NCI-H1930 (cell line): Measurements from ENCODE around the gene SPSB2.
A peak's percentile ranks its signal among the peaks of the same experiment; 100 is the strongest.
"Not testable (repeated sequence)": the region's sequence is repeated elsewhere in the genome, so short reads cannot be mapped to it uniquely, and the experiment has no call there.

ENCODE experiments used
- DNase-seq, 2 experiments: peaks; one replicate each; lab custom pipeline; 2025; lab: John Stamatoyannopoulos, UW

SPSB2 gene

DNA sequence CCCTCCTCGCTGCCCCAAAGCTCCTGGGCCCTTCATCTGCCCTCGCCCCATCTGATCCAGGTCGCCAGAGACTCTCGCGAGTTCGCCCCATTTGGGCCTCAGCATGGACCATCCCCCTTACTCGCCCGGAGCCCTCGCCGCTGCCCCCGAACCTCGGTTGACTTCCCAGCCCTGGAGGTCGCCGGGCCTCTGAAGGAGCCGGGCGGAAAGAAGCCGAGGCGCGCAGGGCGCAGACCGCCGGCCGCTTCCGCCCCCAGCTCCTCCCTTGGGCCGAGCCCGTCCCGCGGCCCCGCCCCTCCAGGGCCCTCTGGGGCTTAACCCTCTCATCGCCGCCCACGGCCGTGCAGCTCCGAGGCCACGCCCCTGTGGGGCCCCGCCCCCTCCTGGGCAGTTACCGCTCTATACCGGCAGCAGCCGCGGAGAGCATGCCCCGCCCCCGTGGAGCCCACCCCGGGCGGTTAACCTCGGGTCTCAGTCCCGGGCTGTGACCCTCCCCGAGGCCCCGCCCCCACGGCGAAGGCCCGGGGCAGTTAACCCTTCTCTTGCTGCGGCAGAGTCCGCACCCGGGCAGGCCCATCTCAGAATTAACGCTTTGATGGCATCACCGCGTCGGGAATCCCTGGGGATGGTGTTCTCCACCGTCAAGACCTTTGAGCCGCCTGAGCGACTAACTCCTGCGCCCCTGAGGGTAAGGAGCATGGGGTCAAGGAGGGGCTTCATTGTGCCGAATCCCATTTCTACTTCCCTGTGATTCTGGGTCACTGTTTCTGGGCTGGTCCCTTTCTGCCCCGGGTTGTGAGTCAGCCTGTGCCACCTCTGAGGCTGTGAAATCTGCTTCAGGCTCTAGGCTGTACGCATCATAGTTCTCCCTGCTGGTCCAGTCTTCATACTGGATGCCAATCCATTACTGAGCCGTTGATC is at the start of gene SPSB2:
Gene SPSB2, minus strand, starts transcription at position 210 of the 921 bp plus-strand sequence. CDS start 402 bp downstream, outside the sequence.
- DNase-seq, result peak; percentile 96 to 98

DNA sequence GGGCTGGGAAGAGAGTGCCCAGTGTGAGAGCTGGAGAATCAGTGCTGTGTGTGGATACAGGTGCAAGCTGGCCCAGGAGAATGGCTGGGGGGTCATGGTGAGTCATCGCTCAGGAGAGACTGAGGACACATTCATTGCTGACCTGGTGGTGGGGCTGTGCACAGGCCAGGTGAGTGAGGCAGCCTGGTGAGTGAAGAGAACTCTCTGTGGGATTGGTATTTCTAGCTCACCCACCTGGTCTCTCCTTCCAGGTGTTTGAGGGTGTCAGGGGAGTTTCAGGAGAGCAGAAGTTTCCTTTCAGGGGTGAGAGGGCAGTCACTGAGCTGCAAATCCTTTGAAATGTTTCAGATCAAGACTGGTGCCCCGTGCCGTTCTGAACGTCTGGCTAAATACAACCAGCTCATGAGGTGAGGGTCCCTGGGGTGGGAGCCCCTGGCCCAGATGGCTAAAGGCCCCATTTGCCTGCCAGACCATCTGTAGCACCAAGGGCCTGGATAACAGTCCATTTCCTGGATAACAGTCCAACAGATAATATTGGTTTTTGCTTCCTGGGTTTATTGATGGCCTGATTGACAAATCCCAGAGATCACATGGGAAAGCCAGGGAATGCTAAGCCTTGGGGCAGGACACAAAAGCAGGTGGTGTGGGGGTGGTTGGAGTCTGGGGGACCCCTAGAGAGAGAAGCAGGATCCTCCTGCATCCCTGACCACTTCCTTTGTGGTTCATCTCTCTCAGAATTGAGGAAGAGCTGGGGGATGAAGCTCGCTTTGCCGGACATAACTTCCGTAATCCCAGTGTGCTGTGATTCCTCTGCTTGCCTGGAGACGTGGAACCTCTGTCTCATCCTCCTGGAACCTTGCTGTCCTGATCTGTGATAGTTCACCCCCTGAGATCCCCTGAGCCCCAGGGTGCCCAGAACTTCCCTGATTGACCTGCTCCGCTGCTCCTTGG is 49.2 kb upstream of the SPSB2 start:
- DNase-seq, result no peak

- no peak for DNase-seq
Measured at GRCh38 chr12:6921539-6921938, 48.4 kb upstream of the SPSB2 start.

- DNase-seq, result no peak
Measured at GRCh38 chr12:6919588-6919987, 46.5 kb upstream of the SPSB2 start.

- no peak for DNase-seq
Measured at GRCh38 chr12:6917491-6918231, 44.6 kb upstream of the SPSB2 start.

DNA sequence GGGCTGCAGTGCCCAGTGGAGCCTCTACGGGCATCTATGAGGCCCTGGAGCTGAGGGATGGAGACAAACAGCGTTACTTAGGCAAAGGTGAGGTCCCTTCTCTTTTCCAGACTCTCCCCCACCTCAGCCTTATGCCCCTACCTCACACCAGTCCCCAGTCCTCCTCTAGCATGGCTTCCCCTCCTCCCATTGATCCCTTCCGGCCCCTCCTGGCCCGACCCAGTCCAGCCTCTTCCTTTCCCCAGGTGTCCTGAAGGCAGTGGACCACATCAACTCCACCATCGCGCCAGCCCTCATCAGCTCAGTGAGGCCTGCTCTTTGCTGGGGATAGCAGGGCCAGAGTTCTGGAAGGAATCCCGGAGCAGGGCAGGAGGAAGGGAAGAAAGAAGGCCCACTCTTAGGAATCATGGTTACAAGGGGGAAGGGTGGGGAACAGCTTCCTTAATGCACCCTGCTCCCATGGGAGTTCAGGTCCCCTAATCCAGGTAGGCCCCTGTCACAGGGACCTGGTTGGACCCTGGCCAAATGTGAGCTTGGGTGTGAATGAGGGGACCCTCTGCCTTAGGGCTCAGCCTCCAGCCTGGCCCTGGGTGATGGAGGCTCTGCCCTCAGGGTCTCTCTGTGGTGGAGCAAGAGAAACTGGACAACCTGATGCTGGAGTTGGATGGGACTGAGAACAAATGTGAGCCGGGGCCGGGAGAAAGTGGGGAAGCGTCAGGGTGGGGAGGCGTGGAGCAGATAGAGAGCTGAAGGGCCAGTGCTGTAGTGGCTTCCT is 43.5 kb upstream of the SPSB2 start:
- no peak for DNase-seq

GRCh38 chr12:6915789-6916285 is 42.7 kb upstream of the SPSB2 start:
- DNase-seq, result no peak

- DNase-seq, result no peak
Measured at GRCh38 chr12:6914947-6915788, 42.1 kb upstream of the SPSB2 start.

DNA sequence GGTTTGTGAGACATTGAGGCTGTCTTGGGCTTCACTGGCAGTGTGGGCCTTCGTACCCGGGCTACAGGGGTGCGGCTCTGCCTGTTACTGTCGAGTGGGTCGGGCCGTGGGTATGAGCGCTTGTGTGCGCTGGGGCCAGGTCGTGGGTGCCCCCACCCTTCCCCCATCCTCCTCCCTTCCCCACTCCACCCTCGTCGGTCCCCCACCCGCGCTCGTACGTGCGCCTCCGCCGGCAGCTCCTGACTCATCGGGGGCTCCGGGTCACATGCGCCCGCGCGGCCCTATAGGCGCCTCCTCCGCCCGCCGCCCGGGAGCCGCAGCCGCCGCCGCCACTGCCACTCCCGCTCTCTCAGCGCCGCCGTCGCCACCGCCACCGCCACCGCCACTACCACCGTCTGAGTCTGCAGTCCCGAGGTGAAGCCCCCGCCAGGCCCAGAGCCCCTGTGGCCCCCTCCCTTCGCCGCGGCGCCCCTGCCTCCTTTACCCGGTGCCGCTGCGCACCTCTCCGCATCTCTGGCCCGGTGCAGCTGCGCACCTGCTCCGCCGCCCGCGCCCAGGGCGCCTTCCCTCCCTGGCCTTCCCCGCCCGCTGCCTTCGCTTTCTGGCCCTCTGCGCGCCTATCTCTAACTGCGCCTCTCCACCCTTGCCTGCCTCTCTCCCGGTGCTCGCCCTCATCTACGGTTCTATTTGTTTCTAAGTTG is 41.3 kb upstream of the SPSB2 start, which contains the start of gene ENO2:
Gene ENO2, plus strand, starts transcription at position 335 of the 701 bp plus-strand sequence. CDS start 1,253 bp downstream, outside the sequence.
- peak; percentile 49 to 69 for DNase-seq

GRCh38 chr12:6912164-6912935 is 39.2 kb upstream of the SPSB2 start:
- DNase-seq, result no peak

- no peak for DNase-seq
Measured at GRCh38 chr12:6909421-6910145, 36.5 kb upstream of the SPSB2 start.

DNA sequence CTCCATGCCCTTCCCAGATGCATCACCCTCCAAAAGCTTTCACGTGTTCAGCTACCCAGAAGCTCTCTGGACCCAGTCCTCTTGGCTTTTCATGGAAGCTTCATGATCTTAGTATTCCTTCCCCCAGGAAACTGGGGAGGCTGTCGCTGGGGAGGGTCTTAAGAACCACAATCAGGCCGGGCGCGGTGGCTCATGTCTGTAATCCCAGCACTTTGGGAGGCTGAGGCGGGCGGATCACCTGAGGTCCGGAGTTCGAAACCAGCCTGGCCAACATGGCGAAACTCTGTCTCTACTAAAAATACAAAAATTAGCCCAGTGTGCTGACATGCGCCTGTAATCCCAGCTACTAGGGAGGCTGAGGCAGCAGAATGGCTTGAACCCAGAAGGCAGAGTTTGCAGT is 35.0 kb upstream of the SPSB2 start:
- DNase-seq, result not testable (repeated sequence)

DNA sequence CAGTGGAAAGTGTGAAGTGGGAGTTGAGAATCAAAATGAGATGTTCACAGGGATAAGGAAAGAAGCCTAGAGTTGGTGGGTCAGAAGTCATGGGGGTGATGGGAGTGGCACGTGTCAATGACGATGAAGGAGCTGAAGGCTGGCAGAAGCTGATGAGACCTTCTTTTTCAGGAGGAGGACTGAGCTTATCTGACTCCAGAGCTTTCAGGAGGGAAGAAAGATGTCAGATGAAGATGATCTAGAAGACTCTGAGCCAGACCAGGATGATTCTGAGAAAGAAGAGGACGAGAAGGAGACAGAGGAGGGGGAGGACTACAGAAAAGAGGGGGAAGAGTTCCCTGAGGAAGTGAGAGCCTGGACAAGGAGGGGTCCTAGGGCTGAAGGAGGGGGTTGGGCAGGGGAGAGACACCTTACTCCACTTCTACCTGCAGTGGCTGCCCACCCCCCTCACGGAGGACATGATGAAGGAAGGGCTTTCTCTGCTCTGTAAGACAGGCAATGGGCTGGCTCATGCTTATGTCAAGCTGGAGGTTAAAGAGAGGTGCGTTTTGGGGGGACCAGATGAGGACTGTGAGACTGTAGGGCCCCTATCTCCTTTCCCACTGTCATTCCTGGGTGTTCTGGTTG is 32.4 kb upstream of the SPSB2 start:
- DNase-seq, result no peak

GRCh38 chr12:6904280-6905276 is 31.5 kb upstream of the SPSB2 start, which contains the start of gene LRRC23:
Gene LRRC23 (plus strand): TSS chr12:6904822. CDS start chr12:6905634, 812 bp downstream.
- DNase-seq, result peak; percentile 98 to 99

DNA sequence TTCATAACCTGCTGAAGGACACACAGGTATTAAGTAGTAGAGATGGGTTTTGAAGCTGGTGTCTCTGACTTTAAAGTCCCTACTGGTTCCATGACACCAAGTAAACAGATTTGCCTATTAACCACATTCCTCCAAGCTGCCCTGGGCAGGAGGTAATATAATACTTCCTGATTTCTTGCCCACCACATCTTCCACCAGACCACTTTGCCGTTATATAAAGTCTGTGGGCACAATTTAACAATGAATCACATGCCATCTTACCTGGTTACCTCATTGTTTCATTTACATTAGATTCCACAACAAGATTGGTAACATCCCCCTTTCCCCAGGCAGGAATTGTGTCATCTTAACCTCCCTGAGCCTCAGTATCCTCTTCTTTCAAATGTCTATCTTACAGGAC is 30.6 kb upstream of the SPSB2 start:
- no peak for DNase-seq

- no peak for DNase-seq
Measured at GRCh38 chr12:6902448-6902847, 29.3 kb upstream of the SPSB2 start.
